HFF-Myc (cell line): Measurements from ENCODE around the gene MVK.

Experiments
- DNase-seq: peaks from one replicate; pipeline ENCODE4 v3.0.0-alpha.2; 2011; ENCODE audit warnings: low read depth; ENCODE audit errors: extremely low read depth
- H3K4me3 ChIP-seq: replicated peaks from 2 replicates; pipeline ENCODE4 v1.5.1; 2011; ENCODE audit warnings: low read depth, mild to moderate bottlenecking, control low read depth, low read length
- TF ChIP-seq, protein P1 (sequence below): IDR thresholded peaks from 2 replicates; pipeline ENCODE4 v1.5.1; 2012; ENCODE audit warnings: mild to moderate bottlenecking, low read depth, low read length, control low read depth; ENCODE audit errors: missing control alignments

Gene MVK

DNA sequence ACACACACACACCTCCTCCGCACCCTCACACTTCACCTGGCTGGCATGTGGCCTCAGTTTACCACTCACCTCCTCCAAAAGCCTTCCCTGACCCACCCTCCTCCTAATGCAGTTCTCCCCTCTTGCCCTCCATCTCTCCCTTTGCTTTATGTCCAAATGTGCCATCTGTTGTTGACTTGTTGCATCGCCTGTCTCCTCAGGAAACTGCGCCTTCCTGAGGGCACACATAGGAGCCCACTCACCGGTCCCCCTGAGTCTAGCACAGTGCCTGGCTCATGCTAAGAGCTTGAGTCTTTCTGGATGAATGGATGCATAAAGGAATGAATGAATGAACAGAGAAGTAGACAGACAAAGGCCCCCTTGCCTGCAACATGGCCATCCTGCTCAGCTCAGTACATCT is 34.0 kb downstream of the MVK start:
- no peak for DNase-seq
- TF ChIP-seq, protein P1, sequence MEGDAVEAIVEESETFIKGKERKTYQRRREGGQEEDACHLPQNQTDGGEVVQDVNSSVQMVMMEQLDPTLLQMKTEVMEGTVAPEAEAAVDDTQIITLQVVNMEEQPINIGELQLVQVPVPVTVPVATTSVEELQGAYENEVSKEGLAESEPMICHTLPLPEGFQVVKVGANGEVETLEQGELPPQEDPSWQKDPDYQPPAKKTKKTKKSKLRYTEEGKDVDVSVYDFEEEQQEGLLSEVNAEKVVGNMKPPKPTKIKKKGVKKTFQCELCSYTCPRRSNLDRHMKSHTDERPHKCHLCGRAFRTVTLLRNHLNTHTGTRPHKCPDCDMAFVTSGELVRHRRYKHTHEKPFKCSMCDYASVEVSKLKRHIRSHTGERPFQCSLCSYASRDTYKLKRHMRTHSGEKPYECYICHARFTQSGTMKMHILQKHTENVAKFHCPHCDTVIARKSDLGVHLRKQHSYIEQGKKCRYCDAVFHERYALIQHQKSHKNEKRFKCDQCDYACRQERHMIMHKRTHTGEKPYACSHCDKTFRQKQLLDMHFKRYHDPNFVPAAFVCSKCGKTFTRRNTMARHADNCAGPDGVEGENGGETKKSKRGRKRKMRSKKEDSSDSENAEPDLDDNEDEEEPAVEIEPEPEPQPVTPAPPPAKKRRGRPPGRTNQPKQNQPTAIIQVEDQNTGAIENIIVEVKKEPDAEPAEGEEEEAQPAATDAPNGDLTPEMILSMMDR = no peak
- no peak overlapping the region for H3K4me3 ChIP-seq

DNA sequence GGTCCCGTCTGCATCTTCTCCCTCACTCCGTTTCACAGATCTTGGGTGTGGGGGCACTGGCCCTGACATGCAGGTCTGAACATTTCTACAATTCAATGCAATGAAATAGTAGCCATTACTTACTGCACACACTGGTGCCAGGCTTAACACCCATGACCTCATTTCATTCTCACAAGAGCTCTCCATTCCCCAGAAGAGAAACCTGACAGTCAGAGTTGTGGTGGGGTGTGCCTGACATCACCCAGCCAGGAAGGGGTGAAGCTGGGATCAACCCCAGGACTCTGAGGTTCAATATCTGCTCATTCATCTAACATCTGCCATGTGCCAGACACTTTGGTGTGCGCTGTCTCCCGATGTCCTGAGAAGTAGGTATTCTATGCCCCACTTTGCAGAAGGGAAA is 34.7 kb downstream of the MVK start:
- TF ChIP-seq, protein P1 = no peak
- H3K4me3 ChIP-seq = no peak overlapping the region
- DNase-seq = no peak

GRCh38 chr12:109608793-109609192 is 35.2 kb downstream of the MVK start:
- no peak overlapping the region for H3K4me3 ChIP-seq
- DNase-seq = no peak
- TF ChIP-seq, protein P1 = no peak

DNA sequence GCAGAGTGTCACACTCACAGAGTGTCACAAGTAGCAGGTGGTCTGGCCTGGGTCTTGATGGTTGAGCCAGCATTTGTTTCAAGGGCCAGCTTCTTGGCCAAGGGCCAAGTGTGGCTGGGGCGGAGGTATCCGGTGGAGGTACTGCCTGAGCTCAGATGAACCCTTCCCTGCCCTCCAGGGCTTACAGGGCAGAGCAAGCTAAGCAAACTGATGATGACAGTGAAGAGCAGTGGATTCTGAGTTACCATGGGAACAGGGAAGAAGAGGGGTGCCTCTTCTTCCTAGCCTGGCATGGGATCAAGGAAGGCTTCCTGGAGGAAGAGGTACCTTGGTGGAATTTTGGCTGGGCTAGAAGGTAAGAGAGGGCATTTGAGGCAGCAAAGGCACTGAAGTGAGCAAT is 35.7 kb downstream of the MVK start:
- TF ChIP-seq, protein P1 = no peak
- DNase-seq = no peak
- H3K4me3 ChIP-seq = no peak overlapping the region

DNA sequence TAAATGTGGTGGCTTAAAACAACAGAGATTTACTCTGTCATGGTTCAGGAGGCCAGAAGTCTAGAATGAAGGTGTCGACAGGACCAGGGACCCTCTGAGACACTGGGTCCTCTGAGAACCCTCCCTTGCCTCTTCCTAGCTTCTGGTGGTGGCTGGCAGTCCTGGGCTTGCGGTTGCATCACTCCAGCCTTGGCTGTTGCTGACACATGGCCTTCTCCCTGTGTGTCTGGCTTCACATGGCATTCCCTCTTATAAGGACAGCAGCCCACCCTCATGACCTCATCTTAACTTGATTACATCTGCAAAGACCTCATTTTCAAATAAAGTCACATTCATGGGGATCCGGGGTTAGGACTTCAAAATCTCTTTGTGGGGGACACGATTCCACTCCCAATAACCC is 36.9 kb downstream of the MVK start:
- no peak for DNase-seq
- H3K4me3 ChIP-seq = no peak overlapping the region
- TF ChIP-seq, protein P1 = no peak

- H3K4me3 ChIP-seq = no peak overlapping the region
- TF ChIP-seq, protein P1 = no peak
- no peak for DNase-seq
Measured at GRCh38 chr12:109611223-109611622, 37.6 kb downstream of the MVK start.

GRCh38 chr12:109612003-109612402 is 38.4 kb downstream of the MVK start:
- TF ChIP-seq, protein P1 = no peak

More at GRCh38 chr12:109612003-109612402, 38.4 kb downstream of the MVK start:
- no peak for DNase-seq
- H3K4me3 ChIP-seq = no peak overlapping the region
